Activated CD8-positive, alpha-beta T cell treated with anti-CD3 and anti-CD28 coated beads for 36 hours (primary cell): ENCODE data around the gene ORMDL3. TPM values are rescaled to one million over a fixed set of nuclear protein-coding genes. Genes with fewer than 3 reads are reported as not detected.

Source experiments
- ATAC-seq: fragments of 200-7000 bp; cut with Tn5 transposase; one replicate; pipeline ENCODE4 v1.10.0; 2021; ENCODE audit warnings: mild to moderate bottlenecking, moderate library complexity
- CTCF ChIA-PET: fragments of 350-600 bp; sonication (Branson Sonifier 250); formaldehyde crosslinking; loops from one replicate; lab custom pipeline; 2021; ENCODE audit warnings: antibody characterized with exemption; lab: Charles Lee
- POLR2A ChIA-PET: fragments of 350-600 bp; sonication (Branson Sonifier 250); formaldehyde crosslinking; loops from one replicate; lab custom pipeline; 2021; ENCODE audit warnings: antibody characterized with exemption; lab: Charles Lee
- DNase-seq: peaks from one replicate; pipeline ENCODE4 v3.0.0-alpha.2; 2020
- H3K27ac Mint-ChIP-seq: one replicate; pipeline ENCODE4 v1.8.0; 2021; ENCODE audit warnings: mild to moderate bottlenecking, mixed read lengths
- H3K27me3 Mint-ChIP-seq: one replicate; pipeline ENCODE4 v1.8.0; 2021; ENCODE audit warnings: mixed read lengths
- H3K36me3 Mint-ChIP-seq: one replicate; pipeline ENCODE4 v1.8.0; 2021; ENCODE audit warnings: low read depth, mixed read lengths
- H3K4me1 Mint-ChIP-seq: one replicate; pipeline ENCODE4 v1.8.0; 2021; ENCODE audit warnings: low read depth, mixed read lengths
- H3K4me3 Mint-ChIP-seq: one replicate; pipeline ENCODE4 v1.8.0; 2021; ENCODE audit warnings: mild to moderate bottlenecking, moderate library complexity, mixed read lengths
- H3K9me3 Mint-ChIP-seq: one replicate; pipeline ENCODE4 v1.8.0; 2021; ENCODE audit warnings: mixed read lengths
- intact Hi-C: fragments of 100-400 bp; cut with micrococcal nuclease; formaldehyde crosslinking; loops from one replicate; pipeline ENCODE4 v1.10.0; 2022
- total RNA-seq, 2 experiments: library from RNA; stranded (reverse); gene quantifications; one replicate each; pipeline ENCODE4 v1.2.3, GENCODE V29; 2021
- TF ChIP-seq, protein P1 (sequence below): fragments of 200-600 bp; IDR thresholded peaks from one replicate; pipeline ENCODE4 v1.8.0; 2022; ENCODE audit warnings: antibody characterized with exemption, mild to moderate bottlenecking

ORMDL3 gene
- total RNA-seq, 2 experiments from 2014 or later, result 78.8 to 80.5 TPM

- CTCF ChIA-PET, result interaction anchor here (3.1 kb wide), 1 partner anchor 19 kb away, joined by 40 read pairs; the partner anchor contains the start of gene PSMD3
- no peak for ATAC-seq
- Mint-ChIP-seq H3K27me3 (no peaks in the 10 kb centered on the region), H3K4me1 (peaks cover 25% of the 10 kb centered on the region), H3K36me3 (no peaks in the 10 kb centered on the region), H3K9me3 (no peaks in the 10 kb centered on the region), H3K27ac (no peak overlapping the region), H3K4me3 (no peak overlapping the region)
- DNase-seq, result no peak
- POLR2A ChIA-PET, result no interaction called here
- intact Hi-C loops, result no loop called here
- TF ChIP-seq, protein P1, sequence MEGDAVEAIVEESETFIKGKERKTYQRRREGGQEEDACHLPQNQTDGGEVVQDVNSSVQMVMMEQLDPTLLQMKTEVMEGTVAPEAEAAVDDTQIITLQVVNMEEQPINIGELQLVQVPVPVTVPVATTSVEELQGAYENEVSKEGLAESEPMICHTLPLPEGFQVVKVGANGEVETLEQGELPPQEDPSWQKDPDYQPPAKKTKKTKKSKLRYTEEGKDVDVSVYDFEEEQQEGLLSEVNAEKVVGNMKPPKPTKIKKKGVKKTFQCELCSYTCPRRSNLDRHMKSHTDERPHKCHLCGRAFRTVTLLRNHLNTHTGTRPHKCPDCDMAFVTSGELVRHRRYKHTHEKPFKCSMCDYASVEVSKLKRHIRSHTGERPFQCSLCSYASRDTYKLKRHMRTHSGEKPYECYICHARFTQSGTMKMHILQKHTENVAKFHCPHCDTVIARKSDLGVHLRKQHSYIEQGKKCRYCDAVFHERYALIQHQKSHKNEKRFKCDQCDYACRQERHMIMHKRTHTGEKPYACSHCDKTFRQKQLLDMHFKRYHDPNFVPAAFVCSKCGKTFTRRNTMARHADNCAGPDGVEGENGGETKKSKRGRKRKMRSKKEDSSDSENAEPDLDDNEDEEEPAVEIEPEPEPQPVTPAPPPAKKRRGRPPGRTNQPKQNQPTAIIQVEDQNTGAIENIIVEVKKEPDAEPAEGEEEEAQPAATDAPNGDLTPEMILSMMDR, result no peak
These were observed 33.2 kb upstream of the ORMDL3 start for GRCh38 chr17:39960524-39961041.

DNA sequence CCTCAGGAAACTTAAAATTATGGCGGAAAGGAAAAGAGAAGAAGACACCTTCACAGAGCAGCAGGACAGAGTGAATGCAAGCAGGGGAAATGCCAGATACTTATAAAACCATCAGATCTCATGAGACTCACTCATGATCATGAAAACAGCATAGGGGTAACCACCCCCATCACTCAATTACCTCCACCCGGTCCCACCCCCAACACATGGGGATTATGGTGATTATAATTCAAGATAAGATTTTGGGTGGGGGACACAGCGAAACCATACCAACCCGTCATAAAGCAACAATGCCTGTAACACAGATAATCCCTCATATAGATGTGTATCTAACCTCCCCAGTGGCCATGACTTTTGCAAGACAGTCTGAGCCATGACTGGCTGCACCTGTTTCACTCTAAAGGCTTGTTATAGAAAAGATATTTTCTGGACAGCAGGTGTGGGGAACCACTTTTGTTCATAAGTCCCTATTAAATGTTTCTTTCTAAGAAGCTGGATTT is 28.4 kb upstream of the ORMDL3 start:
- H3K27me3 Mint-ChIP-seq, result no peaks in the 10 kb centered on the region
- no peak for ATAC-seq
- H3K9me3 Mint-ChIP-seq, result no peaks in the 10 kb centered on the region
- H3K36me3 Mint-ChIP-seq, result no peaks in the 10 kb centered on the region
- intact Hi-C loops, result no loop called here
- peaks cover 17% of the 10 kb centered on the region for H3K4me1 Mint-ChIP-seq
- no peak overlapping the region for H3K27ac Mint-ChIP-seq
- ChIA-PET CTCF (interaction anchor here (1.1 to 2.4 kb wide), 4 partner anchors 20 to 334 kb away, joined by 3 to 8 read pairs (median 4); partner anchors contain the start of gene PSMD3), POLR2A (interaction anchor here (0.8 kb wide), 1 partner anchor 192 kb away, joined by 3 read pairs; no protein-coding TSS in a partner anchor)
- H3K4me3 Mint-ChIP-seq, result no peak overlapping the region
- TF ChIP-seq, protein P1, result no peak
- no peak for DNase-seq

DNA sequence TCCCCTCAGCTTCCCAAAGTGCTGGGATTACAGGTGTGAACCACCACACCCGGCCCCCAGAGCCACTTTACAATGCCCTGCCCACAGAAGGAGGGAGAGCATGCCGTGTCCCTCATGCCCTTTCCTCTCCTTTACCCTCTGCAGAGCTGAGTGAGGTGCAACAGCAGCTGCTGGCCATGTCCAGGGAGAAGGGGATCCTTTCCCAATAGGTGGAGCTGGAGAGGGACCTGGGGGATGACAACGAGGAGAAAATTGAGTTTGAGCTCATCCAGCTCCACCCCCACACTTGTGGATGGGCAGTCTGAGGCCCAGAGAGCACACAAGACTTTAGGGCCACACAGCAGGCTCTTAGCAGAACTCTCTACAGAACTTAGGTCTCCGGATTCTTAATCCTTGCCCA is 27.5 kb upstream of the ORMDL3 start:
- TF ChIP-seq, protein P1, result no peak
- ChIA-PET CTCF (interaction anchor here (1.0 to 2.0 kb wide), 6 partner anchors 20 to 334 kb away, joined by 3 to 17 read pairs (median 3); partner anchors contain the start of gene PSMD3), POLR2A (interaction anchor here (0.8 to 2.2 kb wide), 2 partner anchors 8 to 191 kb away, joined by 3 to 9 read pairs; partner anchors contain the start of gene GSDMA)
- H3K36me3 Mint-ChIP-seq, result no peaks in the 10 kb centered on the region
- H3K4me3 Mint-ChIP-seq, result peak overlapping the region; percentile 7
- H3K9me3 Mint-ChIP-seq, result no peaks in the 10 kb centered on the region
- peaks cover 17% of the 10 kb centered on the region for H3K4me1 Mint-ChIP-seq
- DNase-seq (no peak), ATAC-seq (no peak)
- no peak overlapping the region for H3K27ac Mint-ChIP-seq
- H3K27me3 Mint-ChIP-seq, result no peaks in the 10 kb centered on the region
- intact Hi-C loops, result no loop called here

DNA sequence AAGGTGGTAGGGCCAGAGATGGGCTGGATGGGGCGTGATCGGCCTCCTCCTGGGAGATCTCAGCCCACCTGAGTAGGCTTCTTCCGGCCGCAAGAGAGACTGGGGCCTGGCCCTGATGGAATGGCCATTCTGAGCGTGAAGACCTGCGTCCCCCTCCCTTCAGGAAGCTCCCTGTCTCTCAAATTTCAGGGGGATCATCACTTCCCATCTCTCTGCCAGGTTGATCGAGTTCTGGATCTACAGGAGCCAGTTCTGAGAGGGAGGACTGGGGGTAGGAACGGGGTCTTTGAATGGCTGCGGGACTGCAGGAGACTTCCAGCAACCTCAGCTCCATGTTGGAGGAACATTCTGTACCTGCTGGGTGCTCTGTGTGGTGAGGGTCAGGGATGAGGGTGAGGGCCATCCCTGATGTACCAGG is 26.1 kb upstream of the ORMDL3 start:
- DNase-seq, result no peak
- peak overlapping the region; percentile 84 for H3K27ac Mint-ChIP-seq
- peaks cover 17% of the 10 kb centered on the region for H3K4me1 Mint-ChIP-seq
- ATAC-seq, result no peak
- H3K4me3 Mint-ChIP-seq, result peak overlapping the region; percentile 77
- CTCF ChIA-PET, result interaction anchor here (1.0 to 2.0 kb wide), 5 partner anchors 13 to 332 kb away, joined by 3 to 17 read pairs (median 3); partner anchors contain the start of gene PSMD3
- POLR2A ChIA-PET, result interaction anchor here (0.7 to 2.2 kb wide), 6 partner anchors 10 to 184 kb away, joined by 3 to 9 read pairs (median 3); partner anchors contain the start of genes GSDMA and PSMD3
- H3K36me3 Mint-ChIP-seq, result no peaks in the 10 kb centered on the region
- H3K27me3 Mint-ChIP-seq, result no peaks in the 10 kb centered on the region
- intact Hi-C loops, result no loop called here
- TF ChIP-seq, protein P1, result no peak
- H3K9me3 Mint-ChIP-seq, result no peaks in the 10 kb centered on the region
